Lower lobe of right lung (tissue), 2 donors: ENCODE measurements around the gene TGFBI. TPM values are rescaled to one million over a fixed set of nuclear protein-coding genes. Genes with fewer than 3 reads are reported as not detected.
A peak's percentile ranks its signal among the peaks of the same experiment; 100 is the strongest.

ENCODE experiments used
- ATAC-seq, 2 donors: fragments of 200-7000 bp; cut with Tn5 transposase; one replicate each; pipeline ENCODE4 v1.9.1; 2020 to 2022; ENCODE audit warnings: mild to moderate bottlenecking in 2 of 2, moderate library complexity in 2 of 2
- DNase-seq: peaks from one replicate; pipeline ENCODE4 v3.0.0-alpha.2; 2020
- H3K27ac ChIP-seq: fragments of 200-600 bp; one replicate; pipeline ENCODE4 v1.8.0; 2022
- H3K27me3 ChIP-seq: fragments of 200-600 bp; one replicate; pipeline ENCODE4 v1.8.0; 2022; ENCODE audit warnings: low read depth
- H3K36me3 ChIP-seq: fragments of 200-600 bp; one replicate; pipeline ENCODE4 v1.8.0; 2022; ENCODE audit warnings: mild to moderate bottlenecking
- H3K4me1 ChIP-seq: fragments of 200-600 bp; one replicate; pipeline ENCODE4 v1.8.0; 2022
- H3K4me3 ChIP-seq: fragments of 200-600 bp; one replicate; pipeline ENCODE4 v1.8.0; 2022; ENCODE audit warnings: mild to moderate bottlenecking
- H3K9me3 ChIP-seq: fragments of 200-600 bp; one replicate; pipeline ENCODE4 v1.8.0; 2022
- CTCF ChIP-seq: fragments of 200-600 bp; IDR thresholded peaks from one replicate; pipeline ENCODE4 v1.8.0; 2022; ENCODE audit warnings: antibody characterized with exemption, mild to moderate bottlenecking
- intact Hi-C: fragments of 100-400 bp; cut with DNase I; formaldehyde crosslinking; loops from one replicate; pipeline ENCODE4 v1.11.0; 2022
- total RNA-seq: library from RNA; stranded (reverse); fragmentation: NEBNext Ultra II Directional; extraction: Animal tissue kit (Norgen Biotek cat#: 25700); gene quantifications from one replicate; pipeline ENCODE4 v1.2.1, GENCODE V29; 2021
- donor health status: DM: no; HTN: yes; CAD: no; lungs with severe emphysema.

TGFBI gene
- total RNA-seq, 1 donor from 2014 or later: 140 TPM

GRCh38 chr5:136001466-136001981 is 27.3 kb upstream of the TGFBI start:
- Histone ChIP-seq H3K4me1 (peaks cover 30% of the 10 kb centered on the region), H3K36me3 (no peaks in the 10 kb centered on the region), H3K9me3 (no peaks in the 10 kb centered on the region), H3K27me3 (no peaks in the 10 kb centered on the region), H3K4me3 (no peak overlapping the region), H3K27ac (no peak overlapping the region)
- ATAC-seq: peak in 1 of 2 donors; percentile 14
- no peak for DNase-seq
- TF ChIP-seq CTCF: no peak
- intact Hi-C loops: no loop called here

- no peak for TF ChIP-seq CTCF
- DNase-seq: no peak
Measured at GRCh38 chr5:136004436-136004835, 24.4 kb upstream of the TGFBI start.

GRCh38 chr5:136005476-136005875 is 23.3 kb upstream of the TGFBI start:
- Histone ChIP-seq H3K27me3 (no peaks in the 10 kb centered on the region), H3K27ac (no peak overlapping the region), H3K4me3 (no peak overlapping the region), H3K4me1 (peaks cover 17% of the 10 kb centered on the region), H3K9me3 (no peaks in the 10 kb centered on the region), H3K36me3 (no peaks in the 10 kb centered on the region)
- intact Hi-C loops: no loop called here
- TF ChIP-seq CTCF: no peak
- DNase-seq (no peak), ATAC-seq (no peak)

More at GRCh38 chr5:136004436-136004835, 24.4 kb upstream of the TGFBI start:
- peaks cover 25% of the 10 kb centered on the region for H3K4me1 ChIP-seq
- H3K27me3 ChIP-seq: no peaks in the 10 kb centered on the region
- no peaks in the 10 kb centered on the region for H3K9me3 ChIP-seq
- intact Hi-C loops: no loop called here
- peak; percentile 29 to 49 for ATAC-seq
- H3K27ac ChIP-seq: no peak overlapping the region
- H3K36me3 ChIP-seq: no peaks in the 10 kb centered on the region
- no peak overlapping the region for H3K4me3 ChIP-seq

- Histone ChIP-seq H3K27me3 (no peaks in the 10 kb centered on the region), H3K27ac (no peak overlapping the region), H3K9me3 (no peaks in the 10 kb centered on the region), H3K36me3 (no peaks in the 10 kb centered on the region), H3K4me1 (peaks cover 15% of the 10 kb centered on the region), H3K4me3 (no peak overlapping the region)
- no peak for TF ChIP-seq CTCF
- ATAC-seq (no peak), DNase-seq (no peak)
- intact Hi-C loops: no loop called here
Measured at GRCh38 chr5:136006164-136006563, 22.6 kb upstream of the TGFBI start.

- Histone ChIP-seq H3K4me3 (no peak overlapping the region), H3K4me1 (peaks cover 15% of the 10 kb centered on the region), H3K36me3 (no peaks in the 10 kb centered on the region), H3K27me3 (no peaks in the 10 kb centered on the region), H3K27ac (no peak overlapping the region), H3K9me3 (no peaks in the 10 kb centered on the region)
- ATAC-seq (peak in 1 of 2 donors; percentile 20), DNase-seq (no peak)
- TF ChIP-seq CTCF: no peak
- intact Hi-C loops: no loop called here
Measured at GRCh38 chr5:136006761-136007251, 22.0 kb upstream of the TGFBI start.
